H1 (cell line): ENCODE measurements around the gene SPDYE3. TPM values are rescaled to one million over a fixed set of nuclear protein-coding genes. Genes with fewer than 3 reads are reported as not detected.
A peak's percentile ranks its signal among the peaks of the same experiment; 100 is the strongest.

ENCODE experiments used
- CTCF ChIA-PET: fragments of 300-600 bp; sonication (Branson Sonifier 250); formaldehyde crosslinking; loops from one replicate; lab custom pipeline; 2021; ENCODE audit not compliant: partially characterized antibody; lab: Charles Lee
- POLR2A ChIA-PET: fragments of 300-600 bp; sonication (Branson Sonifier 250); formaldehyde crosslinking; loops from one replicate; lab custom pipeline; 2021; ENCODE audit warnings: inconsistent platforms; ENCODE audit not compliant: partially characterized antibody; lab: Charles Lee
- DNase-seq, 2 experiments: peaks; one replicate each; pipeline versions ENCODE4 v3.0.0 to v3.0.0-alpha.2; 2010 to 2022; ENCODE audit warnings: low spot score in 2 of 2, low read depth in 1 of 2, mixed read lengths in 1 of 2
- FAIRE-seq: peaks from 2 replicates; lab custom pipeline; 2011; peaks lifted over from hg19 to GRCh38; lab: Jason Lieb, UNC
- H2AFZ ChIP-seq: 2 replicates; pipeline ENCODE4 v1.8.1; 2012; ENCODE audit warnings: low read length, inconsistent platforms
- H2AK5ac ChIP-seq: 2 replicates; pipeline ENCODE4 v1.6.1; 2013; ENCODE audit warnings: low read depth, low read length
- H2BK120ac ChIP-seq: replicated peaks from 2 replicates; pipeline ENCODE3; 2013; ENCODE audit warnings: low read depth, low read length, inconsistent platforms
- H2BK12ac ChIP-seq: 2 replicates; pipeline ENCODE4 v1.6.1; 2013; ENCODE audit warnings: low read depth, low read length
- H2BK15ac ChIP-seq: 2 replicates; pipeline ENCODE4 v1.6.1; 2013; ENCODE audit warnings: low read length
- H2BK20ac ChIP-seq: 2 replicates; pipeline ENCODE4 v1.6.1; 2013; ENCODE audit warnings: low read length
- H2BK5ac ChIP-seq: 2 replicates; pipeline ENCODE4 v1.6.1; 2013; ENCODE audit warnings: low read depth, low read length
- H3K14ac ChIP-seq: 2 replicates; pipeline ENCODE4 v1.6.1; 2013; ENCODE audit warnings: inconsistent platforms; ENCODE audit not compliant: insufficient read length
- H3K18ac ChIP-seq: 2 replicates; pipeline ENCODE4 v1.6.1; 2013; ENCODE audit warnings: low read length; ENCODE audit errors: extremely low read depth
- H3K23ac ChIP-seq: 2 replicates; pipeline ENCODE4 v1.6.1; 2013; ENCODE audit warnings: inconsistent platforms; ENCODE audit not compliant: insufficient read length
- H3K23me2 ChIP-seq: 2 replicates; pipeline ENCODE4 v1.6.1; 2013; ENCODE audit warnings: low read depth, low read length
- H3K27ac ChIP-seq: 2 replicates; pipeline ENCODE4 v1.6.1; 2011; ENCODE audit warnings: low read depth, low read length, inconsistent platforms
- H3K27me3 ChIP-seq, 4 experiments: replicated peaks in 1 of 4; 1 replicate in 1 of 4; 2 replicates in 3 of 4; pipeline versions ENCODE4 v1.6.1 to v1.8.1; 2011 to 2013; ENCODE audit warnings: low read length in 3 of 4, mild to moderate bottlenecking in 3 of 4, inconsistent platforms in 2 of 4, mixed read lengths in 2 of 4, moderate library complexity in 1 of 4; ENCODE audit not compliant: control insufficient read depth in 3 of 4, insufficient read depth in 3 of 4; ENCODE audit errors: extremely low read depth in 1 of 4
- H3K36me3 ChIP-seq, 4 experiments: 2 replicates each; pipeline versions ENCODE4 v1.6.1 to v1.8.1; 2011 to 2013; ENCODE audit warnings: mild to moderate bottlenecking in 4 of 4, low read length in 3 of 4, moderate library complexity in 2 of 4, control low read depth in 1 of 4, inconsistent platforms in 1 of 4; ENCODE audit not compliant: insufficient read depth in 4 of 4, control insufficient read depth in 2 of 4
- H3K4ac ChIP-seq: replicated peaks from 2 replicates; pipeline ENCODE3; 2013; ENCODE audit warnings: low read length, low read depth, mixed read lengths, inconsistent platforms; ENCODE audit not compliant: insufficient read length
- H3K4me1 ChIP-seq, 4 experiments: replicated peaks in 1 of 4; 1 replicate in 1 of 4; 2 replicates in 3 of 4; pipeline versions ENCODE4 v1.6.1 to v1.8.1; 2011 to 2013; ENCODE audit warnings: low read length in 3 of 4, inconsistent platforms in 2 of 4, mixed read lengths in 1 of 4; ENCODE audit not compliant: insufficient read depth in 4 of 4, control insufficient read depth in 3 of 4
- H3K4me2 ChIP-seq, 2 experiments: 2 replicates each; pipeline versions ENCODE4 v1.6.1 to v1.8.1; 2011 to 2013; ENCODE audit warnings: low read depth in 2 of 2, low read length in 2 of 2, control low read depth in 1 of 2, inconsistent platforms in 1 of 2, mild to moderate bottlenecking in 1 of 2; ENCODE audit not compliant: insufficient read depth in 1 of 2
- H3K4me3 ChIP-seq, 4 experiments: fragments of 200-600, 300-600 bp in 1 of 4; sonication (generic), shearing (Covaris generic), sonication (Bioruptor Twin) in 1 of 4; 2 replicates each; pipeline versions ENCODE4 v1.5.1 to v1.8.1; 2011 to 2016; ENCODE audit warnings: low read length in 4 of 4, low read depth in 3 of 4, control low read depth in 2 of 4, inconsistent platforms in 2 of 4, mild to moderate bottlenecking in 2 of 4, mixed read lengths in 1 of 4, moderate library complexity in 1 of 4; ENCODE audit not compliant: insufficient read depth in 2 of 4; ENCODE audit errors: extremely low read depth in 1 of 4
- H3K56ac ChIP-seq: replicated peaks from 2 replicates; pipeline ENCODE3; 2013; ENCODE audit warnings: low read depth, mild to moderate bottlenecking, mixed read lengths, low read length, inconsistent platforms; ENCODE audit not compliant: insufficient read length
- H3K79me1 ChIP-seq: 2 replicates; pipeline ENCODE4 v1.6.1; 2013; ENCODE audit warnings: low read depth, low read length, control low read depth
- H3K79me2 ChIP-seq, 2 experiments: 2 replicates each; pipeline versions ENCODE4 v1.6.1 to v1.8.1; 2012 to 2013; ENCODE audit warnings: low read length in 2 of 2, mild to moderate bottlenecking in 2 of 2, inconsistent platforms in 1 of 2; ENCODE audit not compliant: insufficient read depth in 2 of 2, control insufficient read depth in 1 of 2
- H3K9ac ChIP-seq, 4 experiments: replicated peaks in 1 of 4; 1 replicate in 1 of 4; 2 replicates in 3 of 4; pipeline versions ENCODE4 v1.6.1 to v1.8.1; 2011 to 2013; ENCODE audit warnings: low read depth in 3 of 4, low read length in 3 of 4, control low read depth in 2 of 4, mild to moderate bottlenecking in 2 of 4, moderate library complexity in 2 of 4, inconsistent platforms in 1 of 4; ENCODE audit errors: extremely low read depth in 1 of 4
- H3K9me3 ChIP-seq, 2 experiments: 2 replicates each; pipeline versions ENCODE4 v1.6.1 to v1.8.1; 2012 to 2013; ENCODE audit warnings: mild to moderate bottlenecking in 2 of 2, moderate library complexity in 2 of 2, control low read depth in 1 of 2, inconsistent platforms in 1 of 2, low read depth in 1 of 2, low read length in 1 of 2, mixed read lengths in 1 of 2; ENCODE audit not compliant: insufficient read depth in 2 of 2
- H4K20me1 ChIP-seq, 2 experiments: replicated peaks in 1 of 2; 2 replicates each; pipeline versions ENCODE3 to v1.8.1; 2011 to 2013; ENCODE audit warnings: inconsistent platforms in 2 of 2, low read length in 2 of 2, mild to moderate bottlenecking in 1 of 2; ENCODE audit not compliant: insufficient read depth in 2 of 2, control insufficient read depth in 1 of 2
- H4K5ac ChIP-seq: 2 replicates; pipeline ENCODE4 v1.6.1; 2013; ENCODE audit warnings: low read length, low read depth, mixed read lengths, inconsistent platforms; ENCODE audit not compliant: insufficient read length
- H4K8ac ChIP-seq: 2 replicates; pipeline ENCODE4 v1.8.0; 2013; ENCODE audit warnings: mild to moderate bottlenecking, moderate library complexity, low read length, inconsistent platforms; ENCODE audit not compliant: insufficient read depth; ENCODE audit errors: extremely low read depth
- H4K91ac ChIP-seq: replicated peaks from 2 replicates; pipeline ENCODE3; 2013; ENCODE audit warnings: low read length, mixed read lengths, inconsistent platforms; ENCODE audit not compliant: insufficient read length
- CREB1 ChIP-seq: IDR thresholded peaks from 2 replicates; pipeline ENCODE4 v1.6.1; 2012; ENCODE audit warnings: inconsistent platforms
- CTCF ChIP-seq, 3 experiments: IDR thresholded peaks; 1 replicate in 2 of 3; 2 replicates in 1 of 3; pipeline versions ENCODE4 v1.5.1 to v1.6.1; 2011; ENCODE audit warnings: low read length in 3 of 3, mild to moderate bottlenecking in 3 of 3, inconsistent platforms in 2 of 3, low read depth in 1 of 3, moderate library complexity in 1 of 3; ENCODE audit not compliant: insufficient read depth in 1 of 3; ENCODE audit errors: control extremely low read depth in 1 of 3
- JUND ChIP-seq: IDR thresholded peaks from 2 replicates; pipeline ENCODE4 v1.6.1; 2011; ENCODE audit warnings: mild to moderate bottlenecking, improper control_type of control experiment, low read length
- NRF1 ChIP-seq: IDR thresholded peaks from 2 replicates; pipeline ENCODE4 v1.6.1; 2011; ENCODE audit warnings: mild to moderate bottlenecking, low read depth, low read length, improper control_type of control experiment
- POLR2AphosphoS5 ChIP-seq: IDR thresholded peaks from 2 replicates; pipeline ENCODE4 v1.6.1; 2011; ENCODE audit warnings: low read depth, low read length
- RAD21 ChIP-seq, 2 experiments: IDR thresholded peaks in 1 of 2; conservative IDR thresholded peaks in 1 of 2; 2 replicates each; pipeline ENCODE4 v1.6.1; 2011; ENCODE audit warnings: low read depth in 2 of 2, low read length in 2 of 2, improper control_type of control experiment in 1 of 2, inconsistent platforms in 1 of 2, mild to moderate bottlenecking in 1 of 2, moderate library complexity in 1 of 2
- SIN3A ChIP-seq, 2 experiments: IDR thresholded peaks in 1 of 2; conservative IDR thresholded peaks in 1 of 2; 2 replicates each; pipeline ENCODE4 v1.6.1; 2011 to 2012; ENCODE audit warnings: low read length in 2 of 2, improper control_type of control experiment in 1 of 2, low read depth in 1 of 2, mild to moderate bottlenecking in 1 of 2
- SIX5 ChIP-seq: IDR thresholded peaks from 2 replicates; pipeline ENCODE4 v1.6.1; 2011; ENCODE audit warnings: mild to moderate bottlenecking, low read depth, low read length
- WGBS, 2 experiments: shearing (Covaris generic) in 1 of 2; methylation state at CpG; one replicate each; pipeline versions ENCODE4 v1.1.6 to v1.1.7; 2013 to 2015; ENCODE audit warnings: low lambda C conversion rate in 2 of 2, mixed read lengths in 2 of 2, inconsistent platforms in 1 of 2, low coverage in 1 of 2, missing lambda C conversion rate in 1 of 2; ENCODE audit not compliant: insufficient replicate concordance in 2 of 2, insufficient coverage in 1 of 2, insufficient read length in 1 of 2; ENCODE audit errors: extremely low coverage in 1 of 2, missing lambda C conversion rate in 1 of 2; 5-methylcytosine and 5-hydroxymethylcytosine counted together
- polyA plus RNA-seq, 7 experiments: library from polyadenylated mRNA; depleted of rRNA in 3 of 7; stranded (reverse) in 5 of 7; unstranded in 2 of 7; fragments of >200 nt in 5 of 7; fragments of 200-250 nt in 2 of 7; gene quantifications; 1 replicate in 5 of 7; 2 replicates in 1 of 7; 4 replicates in 1 of 7; pipeline versions ENCODE4 v1.2.1 to v1.2.3, GENCODE V29; 2011 to 2013; ENCODE audit warnings: missing spikeins in 2 of 7, mixed read lengths in 2 of 7
- total RNA-seq: library from RNA; stranded (reverse); fragmentation: NEBNext Ultra II Directional; extraction: Animal tissue kit (Norgen Biotek cat#: 25700); gene quantifications from 2 replicates; pipeline ENCODE4 v1.2.1, GENCODE V29; 2021

Gene SPDYE3
- total and polyA plus RNA-seq, 2 of the 8 experiments (the other 6 are each of a cell fraction or from before 2014, with no cell fraction given) = not detected

DNA sequence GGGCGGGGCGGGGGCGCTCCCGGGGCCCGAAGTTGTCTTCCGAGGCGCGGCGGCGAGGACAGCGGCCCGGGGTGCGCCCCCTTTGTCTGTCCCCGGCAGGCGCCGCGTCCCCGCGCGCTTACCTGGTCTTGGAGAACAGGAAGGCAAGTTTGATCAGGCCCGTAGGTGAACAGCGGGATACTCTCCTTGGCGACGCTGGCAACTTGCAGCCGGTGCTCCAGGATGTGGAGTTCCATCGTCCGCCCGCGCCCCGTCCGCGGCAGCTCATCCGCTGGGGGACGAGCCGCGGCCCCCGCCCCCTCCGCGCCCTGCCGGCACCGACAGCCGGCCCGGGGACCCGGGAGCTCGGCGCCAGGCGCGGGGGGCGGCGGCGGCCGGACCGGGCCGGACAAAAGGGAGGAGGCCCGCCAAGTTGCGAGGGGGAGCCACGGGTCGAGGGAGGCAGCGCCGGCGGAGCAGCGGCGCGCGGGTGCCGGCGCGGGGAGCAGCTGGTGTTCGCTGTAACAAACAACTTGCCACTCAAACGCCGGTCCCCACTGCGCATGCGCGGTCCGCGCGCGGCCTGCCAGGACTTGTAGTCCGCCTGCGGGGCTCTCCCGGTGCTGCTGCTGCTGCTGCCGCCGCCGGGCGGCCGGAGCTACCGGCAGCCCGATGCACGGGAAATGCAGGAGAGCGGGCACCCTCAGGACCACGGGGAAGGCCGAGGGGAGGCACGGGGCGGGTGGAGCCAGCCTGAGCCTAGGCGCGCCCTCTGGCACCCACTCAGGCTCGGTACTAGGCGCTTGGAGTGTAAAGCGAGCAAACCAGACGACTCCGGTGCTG, 35.6 kb upstream of the SPDYE3 start:
- Histone ChIP-seq H2BK20ac (no peak overlapping the region), H2BK120ac (no peak overlapping the region)
- TF ChIP-seq NRF1 = peak; percentile 68
- TF ChIP-seq SIX5 = peak; percentile 34; the same call in 1 of the 2 replicates
- TF ChIP-seq SIN3A (conservative IDR thresholded peaks at IDR 0.05 in 1 of 2, IDR thresholded peaks at IDR 0.05 in 1 of 2; ENCODE audit: low read depth in 1 of 2, low read length in 2 of 2) = peak in 1 of 2 experiments; percentile 39; a peak in 2 of 4 replicates
- no peak for TF ChIP-seq JUND
- 0 out of 2 replicates have a peak, but pooled peaks have one; percentile 32 for TF ChIP-seq POLR2AphosphoS5
- no peak for TF ChIP-seq CREB1
- TF ChIP-seq CTCF (IDR thresholded peaks at IDR 0.05; ENCODE audit: control extremely low read depth in 1 of 3, insufficient read depth in 1 of 3, low read depth in 1 of 3, low read length in 3 of 3) = peak; percentile 1 to 34 (median 25)
- peak in 1 of 2 experiments; percentile 28; a peak in 2 of 4 replicates for TF ChIP-seq RAD21 (IDR thresholded peaks at IDR 0.05 in 1 of 2, conservative IDR thresholded peaks at IDR 0.05 in 1 of 2; ENCODE audit: low read depth in 2 of 2, low read length in 2 of 2)

More for the DNA sequence above, 35.6 kb upstream of the SPDYE3 start:
- CTCF ChIA-PET = interaction anchor here (1.4 kb wide), 1 partner anchor 141 kb away, joined by 5 read pairs; no protein-coding TSS in a partner anchor
- Histone ChIP-seq H2BK15ac (no peak overlapping the region), H3K4me2 (peak overlapping the region; percentile 74 to 83), H3K56ac (no peak overlapping the region), H3K36me3 (no peaks in the 10 kb centered on the region), H3K27me3 (no peaks in the 10 kb centered on the region), H2AFZ (no peak overlapping the region; the same call in 1 of the 2 replicates), H2AK5ac (no peak overlapping the region), H2BK5ac (no peak overlapping the region), H4K20me1 (peaks cover 0 to 4% of the 10 kb centered on the region in 2 experiments), H3K4me1 (peaks cover 0 to 13% (median 9%) of the 10 kb centered on the region in 4 experiments; a peak in 6 of 7 replicates), H3K79me2 (peaks cover 3 to 28% of the 10 kb centered on the region in 2 experiments), H3K9ac (peak overlapping the region in 3 of 4 experiments; percentile 29 to 55 (median 54); a peak in 3 of 7 replicates), H3K18ac (peak overlapping the region; percentile 78), H4K91ac (no peak overlapping the region), H4K5ac (peak overlapping the region; percentile 33), H4K8ac (no peak overlapping the region; the same call in 1 of the 2 replicates), H3K4ac (no peak overlapping the region), H3K23ac (no peak overlapping the region), H3K23me2 (peaks cover 10% of the 10 kb centered on the region; the same call in 1 of the 2 replicates), H3K4me3 (peak overlapping the region; percentile 53 to 73 (median 60)), H3K14ac (no peak overlapping the region), H3K9me3 (no peaks in the 10 kb centered on the region), H3K27ac (no peak overlapping the region), H2BK12ac (no peak overlapping the region), H3K79me1 (peaks cover 5% of the 10 kb centered on the region; the same call in 1 of the 2 replicates)
- 2% methylated on average over 31 of the region's 101 CpGs; no CpG with 5 or more reads in 1 of the 2 experiments for WGBS, 2 experiments
- POLR2A ChIA-PET = interaction anchor here (0.6 to 1.7 kb wide), 7 partner anchors 11 to 157 kb away, joined by 3 to 4 read pairs (median 3); partner anchors contain the start of genes GPC2 and STAG3
- no peak for FAIRE-seq
- DNase-seq = peak; percentile 94 to 99
